Endometrial microvascular endothelial cells (primary cell): Measurements from ENCODE around the gene RAB3IP. TPM values are rescaled to one million over a fixed set of nuclear protein-coding genes. Genes with fewer than 3 reads are reported as not detected.
"Not testable (repeated sequence)": the region's sequence is repeated elsewhere in the genome, so short reads cannot be mapped to it uniquely, and the experiment has no call there.

Experiments
- in situ Hi-C: cut with HindIII; loops from 2 replicates; pipeline ENCODE4 v1.10.0; 2017; ENCODE audit warnings: low sequenced_read_pairs, low pct_unique_long_range_greater_than_20kb; ENCODE audit errors: inconsistent ontology term
- total RNA-seq: library from RNA; depleted of rRNA; stranded (reverse); fragments of >200 nt; gene quantifications from one replicate; pipeline ENCODE4 v1.2.3, GENCODE V29; 2015; ENCODE audit errors: inconsistent ontology term

Gene RAB3IP
- total RNA-seq, 1 donor from 2014 or later = 11.2 TPM

GRCh38 chr12:69744109-69744508 is 5.4 kb downstream of the RAB3IP start:
- in situ Hi-C loops = no loop called here

- in situ Hi-C loops = no loop called here
Observed at GRCh38 chr12:69751476-69751875, 12.8 kb downstream of the RAB3IP start.

DNA sequence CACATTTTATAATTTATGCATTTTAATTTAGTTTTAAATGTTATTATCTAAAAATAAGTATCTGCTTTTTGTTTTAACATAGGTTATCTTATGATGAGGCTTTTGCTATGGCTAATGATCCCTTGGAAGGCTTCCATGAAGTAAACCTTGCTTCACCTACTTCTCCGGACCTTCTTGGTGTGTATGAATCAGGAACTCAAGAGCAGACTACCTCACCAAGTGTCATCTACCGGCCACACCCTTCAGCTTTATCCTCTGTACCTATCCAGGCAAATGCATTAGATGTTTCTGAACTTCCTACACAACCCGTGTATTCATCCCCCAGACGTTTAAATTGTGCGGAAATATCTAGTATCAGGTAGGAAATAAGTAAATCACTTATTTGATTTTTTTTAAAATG is 16.6 kb downstream of the RAB3IP start:
- in situ Hi-C loops = no loop called here

DNA sequence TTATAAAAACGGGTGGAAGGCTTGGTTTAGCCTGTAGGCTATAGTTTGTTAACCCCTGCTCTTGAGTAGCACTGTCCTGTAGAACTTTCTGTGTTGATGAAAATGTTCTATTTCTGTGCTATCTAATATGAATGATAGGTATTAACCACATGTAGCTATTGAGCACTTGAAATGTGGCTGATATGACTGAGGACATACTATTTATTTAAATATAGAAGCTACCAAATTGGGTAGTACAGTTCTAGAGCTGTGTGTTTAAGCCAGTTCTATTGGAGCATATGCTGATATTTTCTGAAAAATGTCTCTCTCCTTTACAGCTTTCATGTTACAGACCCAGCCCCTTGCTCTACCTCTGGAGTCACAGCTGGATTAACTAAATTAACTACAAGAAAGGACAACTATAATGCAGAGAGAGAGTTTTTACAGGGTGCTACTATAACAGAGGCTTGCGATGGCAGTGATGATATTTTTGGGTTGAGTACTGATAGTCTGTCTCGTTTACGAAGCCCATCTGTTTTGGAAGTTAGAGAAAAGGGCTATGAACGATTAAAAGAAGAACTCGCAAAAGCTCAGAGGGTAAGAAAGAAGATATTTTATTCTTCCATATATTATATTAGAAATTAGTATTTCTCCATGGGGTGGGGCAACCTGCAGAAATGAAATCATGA is 17.6 kb downstream of the RAB3IP start:
- in situ Hi-C loops = no loop called here

GRCh38 chr12:69758105-69758504 is 19.4 kb downstream of the RAB3IP start:
- in situ Hi-C loops = no loop called here

- in situ Hi-C loops = not testable (repeated sequence)
Observed at GRCh38 chr12:69759581-69759980, 20.9 kb downstream of the RAB3IP start.

DNA sequence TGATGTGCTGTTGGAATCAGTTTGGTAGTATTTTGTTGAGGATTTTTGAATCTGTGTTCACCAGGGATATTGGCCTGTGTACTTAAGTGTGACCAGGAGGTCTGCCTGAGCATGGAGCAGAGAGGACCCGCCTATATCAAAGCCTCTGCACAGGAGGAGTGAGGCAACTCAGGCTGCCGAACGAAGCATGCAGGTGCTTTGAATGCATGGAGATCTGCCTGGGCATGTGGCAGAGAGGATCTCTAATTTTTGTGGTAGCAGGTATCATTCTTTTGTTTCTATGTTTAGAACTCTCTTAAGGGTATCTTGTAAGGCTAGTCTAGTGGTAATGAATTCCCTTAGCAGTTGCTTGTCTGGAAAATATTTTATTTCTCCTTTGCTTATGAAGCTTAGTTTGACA is 26.9 kb downstream of the RAB3IP start:
- in situ Hi-C loops = no loop called here

DNA sequence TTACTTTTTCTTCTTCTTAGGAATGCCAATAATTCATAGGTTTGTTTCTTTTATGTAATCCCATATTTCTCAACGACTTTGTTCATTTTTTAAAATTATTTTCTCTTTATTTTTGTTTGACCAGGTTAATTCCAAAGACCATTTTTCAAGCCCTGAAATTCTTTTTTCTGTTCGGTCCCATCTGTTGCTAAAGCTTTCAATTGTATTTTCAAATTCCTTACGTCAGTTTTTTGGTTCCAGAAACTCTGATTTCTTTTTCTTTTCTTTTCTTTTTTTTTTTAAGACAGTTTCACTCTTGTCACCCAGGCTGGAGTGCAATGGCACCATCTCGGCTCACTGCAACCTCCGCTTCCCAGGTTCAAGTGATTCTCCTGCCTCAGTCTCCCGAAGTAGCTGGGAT is 27.6 kb downstream of the RAB3IP start:
- in situ Hi-C loops = no loop called here

DNA sequence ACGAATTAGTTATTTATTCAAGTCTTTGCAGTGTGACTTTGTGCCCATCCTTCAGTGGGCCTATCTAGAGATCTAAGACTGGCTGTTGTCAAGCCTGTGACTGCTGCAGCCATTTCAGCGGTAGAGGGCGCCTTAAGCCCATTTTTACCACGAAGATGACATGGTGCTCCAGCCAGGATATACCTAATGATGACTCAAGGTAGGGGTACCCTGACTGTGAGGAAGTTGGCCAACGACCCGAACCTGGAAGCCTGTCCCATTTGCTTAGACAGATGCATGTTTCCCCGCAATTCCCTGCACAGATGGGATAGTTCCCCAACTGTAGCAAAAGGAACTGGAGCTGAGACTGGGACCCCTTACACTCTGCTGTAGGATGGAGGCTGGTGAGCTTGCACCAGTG is 41.3 kb downstream of the RAB3IP start:
- in situ Hi-C loops = no loop called here

- in situ Hi-C loops = no loop called here
Observed at GRCh38 chr12:69783365-69783764, 44.7 kb downstream of the RAB3IP start.

DNA sequence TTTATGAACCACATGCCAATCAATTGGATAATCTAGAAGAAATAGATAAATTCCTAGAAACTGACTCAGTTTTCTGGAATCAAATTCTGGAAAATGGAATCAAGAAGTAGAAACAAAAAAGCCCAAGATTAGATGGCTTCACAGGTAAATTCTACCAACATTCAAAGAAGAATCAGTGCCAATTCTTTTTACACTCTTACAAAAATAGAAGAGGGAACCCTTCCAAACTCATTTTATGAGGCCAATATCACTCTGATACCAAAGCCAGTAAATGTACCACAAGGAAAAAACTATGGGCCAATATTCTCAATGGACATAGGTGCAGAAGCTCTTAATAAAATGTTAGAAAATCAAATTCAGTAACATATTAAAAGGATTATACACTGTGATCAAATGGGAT is 50.7 kb downstream of the RAB3IP start:
- in situ Hi-C loops = no loop called here

GRCh38 chr12:69792533-69792932 is 53.9 kb downstream of the RAB3IP start:
- in situ Hi-C loops = no loop called here

DNA sequence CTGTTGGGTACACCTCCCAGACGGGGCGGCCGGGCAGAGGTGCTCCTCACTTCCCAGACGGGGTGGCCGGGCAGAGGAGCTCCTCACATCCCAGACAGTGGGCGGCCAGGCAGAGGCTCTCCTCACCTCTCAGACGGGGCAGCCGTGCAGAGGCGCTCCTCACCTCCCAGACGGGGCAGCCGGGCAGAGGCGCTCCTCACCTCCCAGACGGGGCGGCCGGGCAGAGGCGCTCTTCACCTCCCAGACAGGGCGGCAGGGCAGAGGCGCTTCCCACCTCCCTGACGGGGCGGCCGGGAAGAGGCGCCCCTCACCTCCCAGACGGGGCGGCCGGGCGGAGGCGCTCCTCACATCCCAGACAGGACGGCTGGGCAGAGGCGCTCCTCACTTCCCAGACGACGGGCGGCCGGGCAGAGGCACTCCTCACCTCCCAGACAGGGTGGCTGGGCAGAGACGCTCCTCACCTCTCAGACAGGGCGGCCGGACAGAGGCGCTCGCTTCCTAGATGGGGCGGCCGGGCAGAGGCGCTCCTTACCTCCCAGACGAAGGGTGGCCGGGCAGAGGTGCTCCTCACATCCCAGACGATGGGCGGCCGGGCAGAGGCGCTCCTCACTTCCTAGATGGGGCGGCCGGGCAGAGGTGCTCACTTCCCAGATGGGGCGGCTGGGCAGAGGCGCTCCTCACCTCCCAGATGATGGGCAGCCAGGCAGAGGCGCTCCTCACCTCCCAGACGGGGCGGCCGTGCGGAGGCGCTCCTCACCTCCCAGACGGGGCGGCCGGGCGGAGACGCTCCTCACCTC is 68.6 kb downstream of the RAB3IP start:
- in situ Hi-C loops = not testable (repeated sequence)

GRCh38 chr12:69810870-69811498 is 72.3 kb downstream of the RAB3IP start:
- in situ Hi-C loops = no loop called here

- in situ Hi-C loops = no loop called here
Observed at GRCh38 chr12:69816082-69816481, 77.4 kb downstream of the RAB3IP start.

GRCh38 chr12:69821032-69821455 is 82.4 kb downstream of the RAB3IP start:
- in situ Hi-C loops = no loop called here

DNA sequence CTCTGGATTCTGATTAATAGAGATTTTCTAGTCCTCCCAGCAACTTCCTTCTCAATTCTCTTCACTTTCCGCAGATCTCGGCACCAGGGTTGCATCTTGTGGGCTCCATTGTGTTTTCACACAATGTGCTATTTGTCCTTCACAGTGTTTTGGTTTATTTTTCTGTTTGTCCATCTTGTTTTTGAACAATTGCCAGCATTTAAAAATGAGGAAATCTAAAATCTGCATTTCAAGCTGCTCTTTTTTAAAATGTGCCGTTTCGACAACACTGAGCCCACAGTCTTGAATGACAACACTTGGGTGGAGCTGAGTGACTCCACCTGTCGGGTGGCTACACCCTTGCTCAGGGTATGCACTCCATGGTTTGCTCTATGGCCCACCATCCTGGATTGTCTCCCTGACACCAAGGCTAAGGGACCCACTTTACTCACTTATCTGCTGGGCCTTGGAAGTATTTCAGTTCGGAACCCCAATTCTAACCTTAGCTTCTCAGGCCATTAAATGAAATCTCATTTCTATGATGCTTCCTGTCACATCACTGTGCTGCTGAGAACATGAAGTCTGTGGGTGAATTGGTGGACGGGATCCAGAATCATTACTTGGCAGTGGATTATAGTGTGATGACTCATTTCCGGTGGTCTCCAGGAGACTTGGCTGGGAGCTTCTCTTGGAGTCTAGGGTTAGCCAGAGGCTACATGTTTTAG is 82.9 kb downstream of the RAB3IP start:
- in situ Hi-C loops = no loop called here

GRCh38 chr12:69822201-69822860 is 83.7 kb downstream of the RAB3IP start:
- in situ Hi-C loops = no loop called here

- in situ Hi-C loops = no loop called here
Observed at GRCh38 chr12:69824028-69824427, 85.4 kb downstream of the RAB3IP start.
